H9 (cell line): Measurements from ENCODE around the gene FCN2. TPM values are rescaled to one million over a fixed set of nuclear protein-coding genes. Genes with fewer than 3 reads are reported as not detected.
A peak's percentile ranks its signal among the peaks of the same experiment; 100 is the strongest.

ENCODE experiments used
- DNase-seq: peaks from one replicate; pipeline ENCODE4 v3.0.0-alpha.2; 2017
- H2AFZ ChIP-seq: one replicate; pipeline ENCODE4 v1.6.1; 2013; ENCODE audit warnings: mild to moderate bottlenecking, low read length, control low read depth, moderate library complexity
- H2AK5ac ChIP-seq: 2 replicates; pipeline ENCODE4 v1.6.1; 2013; ENCODE audit warnings: low read length, control low read depth, mixed read lengths; ENCODE audit not compliant: insufficient read length
- H2BK120ac ChIP-seq: one replicate; pipeline ENCODE4 v1.6.1; 2013; ENCODE audit warnings: low read depth, mild to moderate bottlenecking, low read length, control low read depth, inconsistent platforms; ENCODE audit not compliant: poor library complexity, severe bottlenecking
- H2BK12ac ChIP-seq: 2 replicates; pipeline ENCODE4 v1.6.1; 2013; ENCODE audit warnings: low read length, control low read depth, mixed read lengths, low read depth; ENCODE audit not compliant: insufficient read length
- H2BK15ac ChIP-seq: 2 replicates; pipeline ENCODE4 v1.6.1; 2013; ENCODE audit warnings: low read depth, low read length, control low read depth
- H2BK20ac ChIP-seq: one replicate; pipeline ENCODE4 v1.6.1; 2013; ENCODE audit warnings: low read depth, mild to moderate bottlenecking, low read length, control low read depth, inconsistent platforms; ENCODE audit not compliant: poor library complexity, severe bottlenecking
- H2BK5ac ChIP-seq: 2 replicates; pipeline ENCODE4 v1.6.1; 2013; ENCODE audit warnings: low read length, control low read depth, mixed read lengths; ENCODE audit not compliant: insufficient read length
- H3K14ac ChIP-seq: 2 replicates; pipeline ENCODE4 v1.6.1; 2013; ENCODE audit warnings: low read length, control low read depth; ENCODE audit not compliant: insufficient read depth
- H3K18ac ChIP-seq: 2 replicates; pipeline ENCODE4 v1.6.1; 2013; ENCODE audit warnings: low read depth, mild to moderate bottlenecking, mixed read lengths, low read length, control low read depth; ENCODE audit not compliant: insufficient read length
- H3K23ac ChIP-seq: 2 replicates; pipeline ENCODE4 v1.6.1; 2013; ENCODE audit warnings: low read length, control low read depth, mixed read lengths, low read depth; ENCODE audit not compliant: insufficient read length
- H3K23me2 ChIP-seq: 2 replicates; pipeline ENCODE4 v1.6.1; 2013; ENCODE audit warnings: low read depth, mild to moderate bottlenecking, mixed read lengths, low read length, control low read depth; ENCODE audit not compliant: insufficient read length, poor library complexity, severe bottlenecking
- H3K27ac ChIP-seq: 2 replicates; pipeline ENCODE4 v1.5.1; 2013; ENCODE audit warnings: low read length, control low read depth, mixed read lengths, low read depth; ENCODE audit not compliant: insufficient read length
- H3K27me3 ChIP-seq: 2 replicates; pipeline ENCODE4 v1.6.1; 2013; ENCODE audit warnings: low read length, control low read depth, inconsistent platforms; ENCODE audit not compliant: insufficient read depth
- H3K4ac ChIP-seq: 2 replicates; pipeline ENCODE4 v1.6.1; 2013; ENCODE audit warnings: low read depth, mild to moderate bottlenecking, control low read depth, inconsistent platforms, low read length, moderate library complexity
- H3K4me1 ChIP-seq: 2 replicates; pipeline ENCODE4 v1.6.1; 2013; ENCODE audit warnings: low read length, control low read depth, inconsistent platforms; ENCODE audit not compliant: insufficient read depth
- H3K4me2 ChIP-seq: 2 replicates; pipeline ENCODE4 v1.6.1; 2013; ENCODE audit warnings: low read length, control low read depth, mixed read lengths; ENCODE audit not compliant: insufficient read length, insufficient read depth
- H3K56ac ChIP-seq: 2 replicates; pipeline ENCODE4 v1.6.1; 2013; ENCODE audit warnings: low read depth, mild to moderate bottlenecking, mixed read lengths, low read length, control low read depth; ENCODE audit not compliant: insufficient read length
- H3K79me1 ChIP-seq: 2 replicates; pipeline ENCODE4 v1.6.1; 2013; ENCODE audit warnings: low read depth, mild to moderate bottlenecking, moderate library complexity, low read length, control low read depth, inconsistent platforms; ENCODE audit not compliant: insufficient read depth, poor library complexity, severe bottlenecking
- H3K79me2 ChIP-seq: 2 replicates; pipeline ENCODE4 v1.6.1; 2013; ENCODE audit warnings: low read length, control low read depth, inconsistent platforms; ENCODE audit not compliant: insufficient read depth
- H3K9ac ChIP-seq: 2 replicates; pipeline ENCODE4 v1.6.1; 2013; ENCODE audit warnings: low read length, control low read depth, mixed read lengths; ENCODE audit not compliant: insufficient read length; ENCODE audit errors: extremely low read depth
- H3K9me3 ChIP-seq: one replicate; pipeline ENCODE4 v1.6.1; 2013; ENCODE audit warnings: low read depth, low read length, inconsistent platforms; ENCODE audit not compliant: control insufficient read depth
- H3T11ph ChIP-seq: one replicate; pipeline ENCODE4 v1.6.1; 2013; ENCODE audit warnings: mild to moderate bottlenecking, low read length, control low read depth, inconsistent platforms
- H4K20me1 ChIP-seq: one replicate; pipeline ENCODE4 v1.6.1; 2013; ENCODE audit not compliant: control insufficient read depth, insufficient read length, insufficient read depth
- H4K5ac ChIP-seq: 2 replicates; pipeline ENCODE4 v1.6.1; 2013; ENCODE audit warnings: low read depth, mild to moderate bottlenecking, mixed read lengths, low read length, control low read depth; ENCODE audit not compliant: insufficient read length
- H4K8ac ChIP-seq: replicated peaks from 2 replicates; pipeline ENCODE4 v1.6.1; 2013; ENCODE audit warnings: low read length, control low read depth, mixed read lengths, low read depth; ENCODE audit not compliant: insufficient read length
- H4K91ac ChIP-seq: 2 replicates; pipeline ENCODE4 v1.6.1; 2013; ENCODE audit warnings: low read depth, mild to moderate bottlenecking, moderate library complexity, mixed read lengths, low read length, control low read depth; ENCODE audit not compliant: insufficient read length
- H3K27ac Mint-ChIP-seq, 3 experiments: 2 replicates in 2 of 3; 3 replicates in 1 of 3; pipeline ENCODE4 v1.8.0; 2020 to 2021; ENCODE audit warnings: mixed read lengths in 3 of 3, mild to moderate bottlenecking in 1 of 3, moderate library complexity in 1 of 3
- H3K27me3 Mint-ChIP-seq: 2 replicates; pipeline ENCODE4 v1.8.0; 2021; ENCODE audit warnings: low read depth, mild to moderate bottlenecking, moderate library complexity, mixed read lengths
- H3K36me3 Mint-ChIP-seq, 3 experiments: 2 replicates in 2 of 3; 3 replicates in 1 of 3; pipeline ENCODE4 v1.8.0; 2020 to 2021; ENCODE audit warnings: low read depth in 3 of 3, mixed read lengths in 3 of 3; ENCODE audit not compliant: insufficient read depth in 1 of 3
- H3K4me1 Mint-ChIP-seq, 2 experiments: 2 replicates each; pipeline ENCODE4 v1.8.0; 2020; ENCODE audit warnings: mixed read lengths in 2 of 2
- H3K4me3 Mint-ChIP-seq, 2 experiments: 2 replicates in 1 of 2; 3 replicates in 1 of 2; pipeline ENCODE4 v1.8.0; 2020 to 2021; ENCODE audit warnings: mild to moderate bottlenecking in 2 of 2, mixed read lengths in 2 of 2, moderate library complexity in 1 of 2
- H3K9me3 Mint-ChIP-seq, 2 experiments: 2 replicates in 1 of 2; 3 replicates in 1 of 2; pipeline ENCODE4 v1.8.0; 2020; ENCODE audit warnings: mild to moderate bottlenecking in 2 of 2, mixed read lengths in 2 of 2, moderate library complexity in 1 of 2
- WGBS: extraction: QIAGEN DNeasy Blood & Tissue Kit; methylation state at CpG from one replicate; pipeline ENCODE4 v1.1.7; 2013; ENCODE audit warnings: missing lambda C conversion rate, low lambda C conversion rate, mixed read lengths; ENCODE audit not compliant: insufficient read length; ENCODE audit errors: extremely low coverage; 5-methylcytosine and 5-hydroxymethylcytosine counted together
- long read RNA-seq: library from polyadenylated mRNA; unstranded; transcript quantifications from one replicate; pipeline ENCODE4 v2.0.0, GENCODE V29; 2020
- total RNA-seq: library from RNA; stranded (reverse); gene quantifications from 2 replicates; pipeline ENCODE4 v1.2.1, GENCODE V29; 2021
- TF ChIP-seq, protein P1 (sequence below): fragments of 200-600 bp; sonication (generic); conservative IDR thresholded peaks from 3 replicates; pipeline ENCODE4 v1.8.0; 2021; ENCODE audit warnings: antibody characterized with exemption, mild to moderate bottlenecking

The FCN2 gene
- total RNA-seq = not detected in 2 replicates
- long read RNA-seq = 0 reads

DNA sequence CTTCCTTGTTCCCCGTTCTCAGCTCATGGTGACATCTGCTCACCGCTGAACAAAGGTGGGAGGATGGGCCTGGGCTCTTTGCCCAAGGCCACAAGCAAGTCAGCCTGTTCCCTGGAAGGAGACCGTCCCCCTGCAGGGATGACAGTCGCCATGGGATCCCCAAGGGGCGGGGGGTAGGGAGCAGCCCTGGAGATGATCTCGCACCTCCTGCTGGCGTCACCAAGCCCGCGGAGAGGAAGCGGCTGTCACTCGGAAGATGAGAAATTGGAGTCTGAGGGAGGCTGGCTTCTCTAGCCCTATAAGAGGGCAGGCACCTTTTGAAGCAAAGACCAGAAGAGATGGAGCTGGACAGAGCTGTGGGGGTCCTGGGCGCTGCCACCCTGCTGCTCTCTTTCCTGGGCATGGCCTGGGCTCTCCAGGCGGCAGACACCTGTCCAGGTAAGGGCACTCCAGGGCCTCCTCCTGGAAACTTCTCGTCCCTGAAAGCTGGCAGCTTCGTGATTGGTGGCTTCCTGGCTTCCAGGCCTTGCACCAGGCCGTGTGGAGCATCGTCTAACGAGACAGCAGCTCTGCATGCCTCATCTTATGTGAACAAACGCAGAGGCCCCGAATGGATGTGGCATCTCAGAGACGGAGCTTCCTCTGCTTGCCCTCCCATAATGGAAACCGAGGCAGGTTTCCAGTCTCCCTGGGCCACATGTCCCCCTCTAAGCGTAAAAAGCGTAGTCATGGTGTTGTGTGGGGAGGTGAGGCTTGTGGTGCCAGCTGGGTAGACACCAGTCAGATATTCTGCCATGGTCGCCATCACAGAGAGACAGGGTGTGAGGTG is at the start of gene FCN2:
TSS of gene FCN2 (plus strand) at position 327 of the 829 bp plus-strand sequence. CDS start at position 339, 12 bp downstream.
- no peak within 1 kb of the TSS for H2AFZ ChIP-seq
- TF ChIP-seq, protein P1, sequence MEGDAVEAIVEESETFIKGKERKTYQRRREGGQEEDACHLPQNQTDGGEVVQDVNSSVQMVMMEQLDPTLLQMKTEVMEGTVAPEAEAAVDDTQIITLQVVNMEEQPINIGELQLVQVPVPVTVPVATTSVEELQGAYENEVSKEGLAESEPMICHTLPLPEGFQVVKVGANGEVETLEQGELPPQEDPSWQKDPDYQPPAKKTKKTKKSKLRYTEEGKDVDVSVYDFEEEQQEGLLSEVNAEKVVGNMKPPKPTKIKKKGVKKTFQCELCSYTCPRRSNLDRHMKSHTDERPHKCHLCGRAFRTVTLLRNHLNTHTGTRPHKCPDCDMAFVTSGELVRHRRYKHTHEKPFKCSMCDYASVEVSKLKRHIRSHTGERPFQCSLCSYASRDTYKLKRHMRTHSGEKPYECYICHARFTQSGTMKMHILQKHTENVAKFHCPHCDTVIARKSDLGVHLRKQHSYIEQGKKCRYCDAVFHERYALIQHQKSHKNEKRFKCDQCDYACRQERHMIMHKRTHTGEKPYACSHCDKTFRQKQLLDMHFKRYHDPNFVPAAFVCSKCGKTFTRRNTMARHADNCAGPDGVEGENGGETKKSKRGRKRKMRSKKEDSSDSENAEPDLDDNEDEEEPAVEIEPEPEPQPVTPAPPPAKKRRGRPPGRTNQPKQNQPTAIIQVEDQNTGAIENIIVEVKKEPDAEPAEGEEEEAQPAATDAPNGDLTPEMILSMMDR = no peak
- Mint-ChIP-seq H3K27me3 (no peaks in the 10 kb centered on the region; the same call in none of the 2 replicates), H3K4me3 (no peak within 1 kb of the TSS; a peak in 1 of 5 replicates), H3K27ac (no peak within 1 kb of the TSS; a peak in 1 of 7 replicates), H3K9me3 (no peaks in the 10 kb centered on the region), H3K36me3 (no peaks in the 10 kb centered on the region), H3K4me1 (no peaks in the 10 kb centered on the region)
- peak within 1 kb of the TSS; percentile 12; the same call in 1 of the 2 replicates for H3K14ac ChIP-seq
- H3T11ph ChIP-seq = no peak within 1 kb of the TSS
- H3K79me2 ChIP-seq = no peaks in the 10 kb centered on the region
- no peak within 1 kb of the TSS for H2BK120ac ChIP-seq
- no peak within 1 kb of the TSS for H3K4ac ChIP-seq
- H2BK12ac ChIP-seq = no peak within 1 kb of the TSS
- H2BK20ac ChIP-seq = no peak within 1 kb of the TSS
- no peak within 1 kb of the TSS for H3K4me2 ChIP-seq
- H4K8ac ChIP-seq = no peak within 1 kb of the TSS
- no peaks in the 10 kb centered on the region for H3K27me3 ChIP-seq
- WGBS = no CpG with 5 or more reads among the region's 25 CpGs
- H2AK5ac ChIP-seq = no peak within 1 kb of the TSS
- no peak within 1 kb of the TSS for H3K18ac ChIP-seq
- H3K9me3 ChIP-seq = no peaks in the 10 kb centered on the region
- no peak within 1 kb of the TSS for H2BK15ac ChIP-seq
- no peaks in the 10 kb centered on the region for H3K23me2 ChIP-seq
- H3K56ac ChIP-seq = no peak within 1 kb of the TSS
- no peak for DNase-seq
- no peak within 1 kb of the TSS for H4K91ac ChIP-seq
- H3K27ac ChIP-seq = no peak within 1 kb of the TSS
- H3K4me1 ChIP-seq = no peaks in the 10 kb centered on the region
- H4K20me1 ChIP-seq = no peaks in the 10 kb centered on the region
- no peak within 1 kb of the TSS for H3K9ac ChIP-seq
- H4K5ac ChIP-seq = no peak within 1 kb of the TSS
- H3K79me1 ChIP-seq = no peaks in the 10 kb centered on the region
- no peak within 1 kb of the TSS for H3K23ac ChIP-seq
- no peak within 1 kb of the TSS for H2BK5ac ChIP-seq
